ENCODE measurements around the gene GYS1.

The GYS1 gene

DNA sequence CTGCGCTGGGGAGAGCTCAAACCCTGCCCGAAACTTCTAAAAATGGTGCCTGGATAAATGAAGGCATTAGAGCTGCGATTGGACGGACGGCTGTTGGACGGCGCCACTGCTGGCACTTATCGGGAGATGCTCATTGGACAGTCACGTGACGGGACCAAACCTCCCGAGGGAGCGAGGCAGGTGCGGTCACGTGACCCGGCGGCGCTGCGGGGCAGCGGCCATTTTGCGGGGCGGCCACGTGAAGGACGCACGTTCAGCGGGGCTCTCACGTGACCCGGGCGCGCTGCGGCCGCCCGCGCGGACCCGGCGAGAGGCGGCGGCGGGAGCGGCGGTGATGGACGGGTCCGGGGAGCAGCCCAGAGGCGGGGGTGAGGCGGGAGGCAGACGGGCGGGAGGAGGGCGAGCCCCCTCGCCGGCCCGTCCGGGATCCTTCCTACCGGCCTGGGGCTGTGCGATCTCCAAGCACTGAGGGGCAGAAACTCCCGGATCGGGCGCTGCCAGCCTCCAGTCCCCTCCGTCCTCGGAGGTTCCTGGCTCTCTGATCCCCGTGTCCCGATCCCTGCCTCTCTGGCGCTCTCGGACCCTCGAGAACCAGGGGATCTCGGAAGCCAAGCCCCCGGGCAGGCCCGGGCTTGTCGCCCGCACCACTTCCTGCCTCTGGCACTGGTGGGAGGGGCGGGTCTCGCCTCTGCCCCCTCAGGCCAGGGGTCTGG is 38.4 kb downstream of the GYS1 start, which contains the start of gene BAX (continued):
- no peak for TF ChIP-seq ZNF26 (tag by site-specific recombination; IDR thresholded peaks at IDR 0.05)
- TF ChIP-seq TSHZ1 (tag by site-specific recombination; IDR thresholded peaks at IDR 0.05; ENCODE audit: borderline replicate concordance): peak; percentile 68; the same call in 1 of the 2 replicates
- TF ChIP-seq, protein P1, sequence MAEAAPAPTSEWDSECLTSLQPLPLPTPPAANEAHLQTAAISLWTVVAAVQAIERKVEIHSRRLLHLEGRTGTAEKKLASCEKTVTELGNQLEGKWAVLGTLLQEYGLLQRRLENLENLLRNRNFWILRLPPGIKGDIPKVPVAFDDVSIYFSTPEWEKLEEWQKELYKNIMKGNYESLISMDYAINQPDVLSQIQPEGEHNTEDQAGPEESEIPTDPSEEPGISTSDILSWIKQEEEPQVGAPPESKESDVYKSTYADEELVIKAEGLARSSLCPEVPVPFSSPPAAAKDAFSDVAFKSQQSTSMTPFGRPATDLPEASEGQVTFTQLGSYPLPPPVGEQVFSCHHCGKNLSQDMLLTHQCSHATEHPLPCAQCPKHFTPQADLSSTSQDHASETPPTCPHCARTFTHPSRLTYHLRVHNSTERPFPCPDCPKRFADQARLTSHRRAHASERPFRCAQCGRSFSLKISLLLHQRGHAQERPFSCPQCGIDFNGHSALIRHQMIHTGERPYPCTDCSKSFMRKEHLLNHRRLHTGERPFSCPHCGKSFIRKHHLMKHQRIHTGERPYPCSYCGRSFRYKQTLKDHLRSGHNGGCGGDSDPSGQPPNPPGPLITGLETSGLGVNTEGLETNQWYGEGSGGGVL (tag by site-specific recombination; IDR thresholded peaks at IDR 0.05): peak; percentile 24
- TF ChIP-seq ZNF530 (tag by site-specific recombination; IDR thresholded peaks at IDR 0.05; ENCODE audit: low read depth): no peak; the same call in 1 of the 2 replicates

DNA sequence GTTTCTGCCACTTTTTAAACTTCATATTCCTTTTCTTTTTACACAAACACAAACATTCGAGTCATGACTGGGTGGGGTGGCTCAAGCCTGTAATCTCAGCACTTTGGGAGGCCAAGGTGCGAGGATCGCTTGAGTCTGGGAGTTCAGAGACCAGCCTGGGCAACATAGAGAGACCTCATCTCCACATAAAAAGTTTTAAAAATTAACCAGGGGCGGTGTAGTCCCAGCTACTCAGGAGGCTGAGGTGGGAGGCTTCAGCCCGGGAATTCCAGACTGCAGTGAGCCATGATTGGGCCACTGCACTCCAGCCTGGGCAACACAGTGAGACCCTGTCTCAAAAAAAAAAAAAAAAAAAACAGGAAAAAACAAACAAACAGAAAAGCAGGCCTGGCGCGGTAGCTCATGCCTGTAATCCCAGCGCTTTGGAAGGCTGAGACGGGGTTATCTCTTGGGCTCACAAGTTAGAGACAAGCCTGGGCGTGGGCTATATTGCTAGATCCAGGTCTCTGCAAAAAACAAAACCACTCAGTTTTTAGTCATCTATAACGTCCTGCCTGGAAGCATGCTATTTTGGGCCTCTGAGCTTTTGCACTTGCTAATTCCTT is 39.0 kb downstream of the GYS1 start:
- no peaks in the 10 kb centered on the region for H3K9me3 ChIP-seq (ENCODE audit: control insufficient read depth, insufficient read depth, low read depth, low read length)
- H3K27ac ChIP-seq (ENCODE audit: extremely low read depth, low read depth, low read length): peak overlapping the region; percentile 93; the same call in 1 of the 2 replicates
- H3K4me1 ChIP-seq (ENCODE audit: control insufficient read depth, insufficient read depth, low read length): peaks cover 5% of the 10 kb centered on the region
- ChIA-PET POLR2A (interaction anchor here (0.6 to 2.4 kb wide), 14 partner anchors 8 to 484 kb away, joined by 3 to 13 read pairs (median 6); partner anchors contain the start of genes DHDH, FTL, NUCB1 and PPP1R15A), CTCF (interaction anchor here (0.6 to 2.6 kb wide), 8 partner anchors 11 to 565 kb away, joined by 3 to 14 read pairs (median 4); partner anchors contain the start of gene DHDH)
- H3K36me3 ChIP-seq (ENCODE audit: control insufficient read depth in 2 of 2, insufficient read depth in 1 of 2, low read length in 2 of 2): peaks cover 22 to 29% of the 10 kb centered on the region in 2 experiments; a peak in 2 of 3 replicates
- peak overlapping the region; percentile 32 for H3K4me3 ChIP-seq (ENCODE audit: low read depth, low read length)
- TF ChIP-seq ZNF530 (tag by site-specific recombination; IDR thresholded peaks at IDR 0.05; ENCODE audit: low read depth) (no peak), ZNF510 (tag by site-specific recombination; IDR thresholded peaks at IDR 0.05; ENCODE audit: insufficient replicate concordance) (no peak), ZNF677 (tag by site-specific recombination; IDR thresholded peaks at IDR 0.05) (no peak), ZNF157 (tag by site-specific recombination; IDR thresholded peaks at IDR 0.05) (no peak), ZBTB21 (tag by site-specific recombination; IDR thresholded peaks at IDR 0.05) (no peak), BCL11A (tag by site-specific recombination; IDR thresholded peaks at IDR 0.05; ENCODE audit: low read depth) (no peak), ZNF121 (tag by site-specific recombination; IDR thresholded peaks at IDR 0.05) (peak; percentile 94), ZNF488 (tag by site-specific recombination; IDR thresholded peaks at IDR 0.05) (no peak), ZNF221 (tag by site-specific recombination; IDR thresholded peaks at IDR 0.05; ENCODE audit: borderline replicate concordance) (no peak), ZNF394 (tag by site-specific recombination; IDR thresholded peaks at IDR 0.05; ENCODE audit: borderline replicate concordance) (no peak), IKZF3 (tag by site-specific recombination; IDR thresholded peaks at IDR 0.05) (no peak), HOXC10 (CRISPR knock-in tag; IDR thresholded peaks at IDR 0.05) (no peak)
- TF ChIP-seq, protein P2, sequence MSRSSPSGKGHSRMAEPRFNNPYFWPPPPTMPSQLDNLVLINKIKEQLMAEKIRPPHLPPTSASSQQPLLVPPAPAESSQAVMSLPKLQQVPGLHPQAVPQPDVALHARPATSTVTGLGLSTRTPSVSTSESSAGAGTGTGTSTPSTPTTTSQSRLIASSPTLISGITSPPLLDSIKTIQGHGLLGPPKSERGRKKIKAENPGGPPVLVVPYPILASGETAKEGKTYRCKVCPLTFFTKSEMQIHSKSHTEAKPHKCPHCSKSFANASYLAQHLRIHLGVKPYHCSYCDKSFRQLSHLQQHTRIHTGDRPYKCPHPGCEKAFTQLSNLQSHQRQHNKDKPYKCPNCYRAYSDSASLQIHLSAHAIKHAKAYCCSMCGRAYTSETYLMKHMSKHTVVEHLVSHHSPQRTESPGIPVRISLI (tag by site-specific recombination; IDR thresholded peaks at IDR 0.05): peak; percentile 86
- TF ChIP-seq, protein P3, sequence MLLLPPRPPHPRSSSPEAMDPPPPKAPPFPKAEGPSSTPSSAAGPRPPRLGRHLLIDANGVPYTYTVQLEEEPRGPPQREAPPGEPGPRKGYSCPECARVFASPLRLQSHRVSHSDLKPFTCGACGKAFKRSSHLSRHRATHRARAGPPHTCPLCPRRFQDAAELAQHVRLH (tag by site-specific recombination; IDR thresholded peaks at IDR 0.05): no peak
- TF ChIP-seq, protein P4, sequence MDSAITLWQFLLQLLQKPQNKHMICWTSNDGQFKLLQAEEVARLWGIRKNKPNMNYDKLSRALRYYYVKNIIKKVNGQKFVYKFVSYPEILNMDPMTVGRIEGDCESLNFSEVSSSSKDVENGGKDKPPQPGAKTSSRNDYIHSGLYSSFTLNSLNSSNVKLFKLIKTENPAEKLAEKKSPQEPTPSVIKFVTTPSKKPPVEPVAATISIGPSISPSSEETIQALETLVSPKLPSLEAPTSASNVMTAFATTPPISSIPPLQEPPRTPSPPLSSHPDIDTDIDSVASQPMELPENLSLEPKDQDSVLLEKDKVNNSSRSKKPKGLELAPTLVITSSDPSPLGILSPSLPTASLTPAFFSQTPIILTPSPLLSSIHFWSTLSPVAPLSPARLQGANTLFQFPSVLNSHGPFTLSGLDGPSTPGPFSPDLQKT (IDR thresholded peaks at IDR 0.05; ENCODE audit: borderline replicate concordance, low read depth, low read length): no peak
- TF ChIP-seq, protein P5, sequence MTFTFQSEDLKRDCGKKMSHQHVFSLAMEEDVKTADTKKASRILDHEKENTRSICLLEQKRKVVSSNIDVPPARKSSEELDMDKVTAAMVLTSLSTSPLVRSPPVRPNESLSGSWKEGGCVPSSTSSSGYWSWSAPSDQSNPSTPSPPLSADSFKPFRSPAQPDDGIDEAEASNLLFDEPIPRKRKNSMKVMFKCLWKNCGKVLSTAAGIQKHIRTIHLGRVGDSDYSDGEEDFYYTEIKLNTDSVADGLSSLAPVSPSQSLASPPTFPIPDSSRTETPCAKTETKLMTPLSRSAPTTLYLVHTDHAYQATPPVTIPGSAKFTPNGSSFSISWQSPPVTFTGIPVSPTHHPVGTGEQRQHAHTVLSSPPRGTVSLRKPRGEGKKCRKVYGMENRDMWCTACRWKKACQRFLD (tag by site-specific recombination; IDR thresholded peaks at IDR 0.05): no peak

Measured in HEK293 (cell line).